Measurements from ENCODE around the gene CCND1.
"Not testable (repeated sequence)": the region's sequence is repeated elsewhere in the genome, so short reads cannot be mapped to it uniquely, and the experiment has no call there.

CCND1 gene

GRCh38 chr11:69694781-69695180 lies 53.8 kb downstream of the CCND1 start:
- no peak for DNase-seq

- no peak for DNase-seq
Observed at GRCh38 chr11:69695581-69695980, 54.6 kb downstream of the CCND1 start.

- not testable (repeated sequence) for DNase-seq
Observed at GRCh38 chr11:69695995-69696394, 55.0 kb downstream of the CCND1 start.

GRCh38 chr11:69696749-69697468 lies 56.0 kb downstream of the CCND1 start:
- DNase-seq = peak; percentile 54

DNA sequence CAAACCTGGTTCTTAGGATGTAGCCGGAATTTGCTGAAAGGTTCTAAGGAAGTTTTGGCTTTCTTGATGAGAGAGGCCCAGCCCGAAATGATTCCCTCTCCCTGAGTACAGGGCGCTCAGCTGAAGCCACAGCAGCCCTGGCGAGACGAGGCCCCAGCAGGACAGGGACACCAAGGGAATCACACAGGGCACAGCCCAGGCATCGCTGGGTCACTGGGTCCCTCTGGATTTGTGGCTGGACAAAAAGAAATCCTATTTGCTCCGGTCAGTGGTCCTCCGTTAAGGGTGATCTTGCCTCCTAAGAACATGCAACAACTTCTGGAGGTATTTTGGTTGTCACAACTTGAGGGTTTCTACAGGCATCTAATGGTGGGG lies 56.5 kb downstream of the CCND1 start:
- DNase-seq = no peak

DNA sequence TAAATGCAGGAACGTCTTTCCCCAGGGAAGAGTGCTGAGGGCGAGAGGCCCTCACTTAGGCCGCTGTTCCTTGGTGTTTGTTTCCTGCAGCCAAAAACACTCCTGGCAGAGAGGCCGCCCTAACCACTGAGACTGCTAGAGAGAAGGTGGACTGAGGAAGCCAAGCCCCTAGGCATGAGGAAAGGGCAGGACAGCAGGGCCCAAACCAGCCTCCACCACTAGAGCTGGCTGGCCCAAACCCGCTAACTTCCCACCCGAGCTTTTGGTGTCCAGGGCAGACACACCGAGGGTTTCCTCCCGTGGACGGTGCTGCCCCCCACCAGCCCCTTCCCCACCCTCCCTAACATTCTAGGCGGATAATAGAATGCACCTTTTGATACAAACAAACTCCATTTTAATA lies 56.9 kb downstream of the CCND1 start:
- no peak for DNase-seq

DNA sequence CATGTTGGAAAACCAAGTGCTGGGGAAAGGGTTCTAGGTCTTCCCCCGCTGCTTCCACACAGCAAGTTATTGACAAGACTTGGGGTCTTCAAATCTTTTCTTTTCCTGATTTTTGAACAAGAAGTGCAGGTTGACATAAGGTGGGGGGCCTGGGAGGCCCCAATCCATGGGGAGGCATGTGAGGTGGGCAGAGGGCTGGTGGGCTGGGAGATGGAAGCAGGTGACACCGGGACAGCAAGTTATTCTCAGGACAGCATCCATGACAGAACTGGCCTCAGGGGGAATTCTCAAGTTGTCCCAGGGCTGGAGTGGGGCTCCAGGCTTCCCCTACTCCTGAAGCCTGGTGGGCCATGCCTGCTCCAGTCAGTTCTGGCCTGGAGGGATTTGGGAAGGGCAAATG lies 57.4 kb downstream of the CCND1 start:
- no peak for DNase-seq

- DNase-seq = peak; percentile 48
Observed at GRCh38 chr11:69699213-69699612, 58.3 kb downstream of the CCND1 start.

- DNase-seq = peak; percentile 85
Observed at GRCh38 chr11:69700278-69701140, 59.6 kb downstream of the CCND1 start.

DNA sequence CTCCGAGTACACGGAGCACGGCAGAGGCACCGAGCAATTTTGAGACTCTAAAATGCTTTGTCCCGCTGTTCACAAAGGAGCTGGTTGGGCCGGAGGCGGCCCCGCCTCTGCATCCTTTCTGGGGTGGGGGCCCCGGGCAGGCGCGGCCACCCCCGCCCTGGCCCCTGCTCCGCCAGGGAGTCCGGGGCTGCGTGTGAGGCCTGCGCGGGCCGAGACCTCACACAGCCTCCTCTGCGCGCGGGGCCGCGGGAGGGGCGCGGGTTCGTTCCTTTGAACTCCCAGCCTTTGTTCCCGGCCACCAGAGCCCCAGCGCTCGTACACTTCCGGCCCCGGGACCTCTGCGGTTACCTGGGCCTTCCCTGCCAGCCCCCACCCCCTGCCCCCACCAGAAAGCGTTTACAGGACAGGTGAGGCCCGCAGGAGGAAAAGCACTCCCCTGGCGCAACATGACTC lies 61.3 kb downstream of the CCND1 start:
- peak; percentile 80 for DNase-seq

- DNase-seq = peak; percentile 69
Observed at GRCh38 chr11:69702769-69703452, 62.0 kb downstream of the CCND1 start.

- no peak for DNase-seq
Observed at GRCh38 chr11:69703453-69703767, 62.5 kb downstream of the CCND1 start.

Measured in retina (tissue), 1 donor.